Hepatocyte (in vitro differentiated cells): Measurements from ENCODE around the gene PCGF3. TPM values are rescaled to one million over a fixed set of nuclear protein-coding genes. Genes with fewer than 3 reads are reported as not detected.
A peak's percentile ranks its signal among the peaks of the same experiment; 100 is the strongest.

Source experiments
- DNase-seq: peaks from one replicate; pipeline ENCODE4 v3.0.0-alpha.2; 2016; ENCODE audit warnings: low spot score
- H2AFZ ChIP-seq: fragments of 200-600 bp; sonication (generic); 2 replicates; pipeline ENCODE4 v1.6.0; 2016; ENCODE audit warnings: antibody characterized with exemption, mild to moderate bottlenecking
- H3K27ac ChIP-seq: fragments of 200-600 bp; sonication (generic); 2 replicates; pipeline ENCODE4 v1.5.1; 2016; ENCODE audit warnings: mild to moderate bottlenecking
- H3K27me3 ChIP-seq: fragments of 200-600 bp; sonication (generic); 2 replicates; pipeline ENCODE4 v1.6.1; 2016
- H3K36me3 ChIP-seq: fragments of 200-600 bp; sonication (generic); replicated peaks from 2 replicates; pipeline ENCODE4 v1.5.1; 2016; ENCODE audit warnings: low read depth; ENCODE audit not compliant: insufficient read depth
- H3K4me1 ChIP-seq: fragments of 200-600 bp; sonication (generic); 2 replicates; pipeline ENCODE4 v1.5.1; 2016; ENCODE audit warnings: mild to moderate bottlenecking, moderate library complexity; ENCODE audit not compliant: insufficient read depth
- H3K4me2 ChIP-seq: fragments of 200-600 bp; sonication (generic); 2 replicates; pipeline ENCODE4 v1.6.0; 2016
- H3K4me3 ChIP-seq: fragments of 200-600 bp; sonication (generic); 2 replicates; pipeline ENCODE4 v1.5.1; 2016; ENCODE audit warnings: mild to moderate bottlenecking
- H3K79me2 ChIP-seq: fragments of 200-600 bp; sonication (generic); 2 replicates; pipeline ENCODE4 v1.6.0; 2017; ENCODE audit warnings: mild to moderate bottlenecking
- H3K9me2 ChIP-seq: fragments of 200-600 bp; sonication (generic); replicated peaks from 2 replicates; pipeline ENCODE4 v1.6.0; 2017; ENCODE audit warnings: mild to moderate bottlenecking; ENCODE audit not compliant: insufficient read depth
- H3K9me3 ChIP-seq: fragments of 200-600 bp; sonication (generic); 2 replicates; pipeline ENCODE4 v1.5.1; 2016; ENCODE audit warnings: low read depth, mild to moderate bottlenecking
- H4K20me1 ChIP-seq: fragments of 200-600 bp; sonication (generic); 2 replicates; pipeline ENCODE4 v1.6.0; 2016; ENCODE audit warnings: mild to moderate bottlenecking; ENCODE audit not compliant: insufficient read depth, poor library complexity, severe bottlenecking
- CTCF ChIP-seq: fragments of 200-600 bp; sonication (generic); IDR thresholded peaks from 2 replicates; pipeline ENCODE4 v1.5.1; 2016; ENCODE audit warnings: antibody characterized with exemption, mild to moderate bottlenecking; ENCODE audit not compliant: poor library complexity
- EZH2 ChIP-seq: fragments of 200-600 bp; sonication (generic); IDR thresholded peaks from 2 replicates; pipeline ENCODE4 v1.6.1; 2016; ENCODE audit warnings: antibody characterized with exemption, mild to moderate bottlenecking, borderline replicate concordance
- EZH2phosphoT487 ChIP-seq: fragments of 200-600 bp; sonication (generic); IDR thresholded peaks from one replicate; pipeline ENCODE4 v1.6.1; 2018; ENCODE audit warnings: antibody characterized with exemption, mild to moderate bottlenecking, low read depth, moderate library complexity; ENCODE audit not compliant: unreplicated experiment, severe bottlenecking
- WGBS: methylation state at CpG from one replicate; pipeline ENCODE4 v1.1.6; 2016; ENCODE audit warnings: low lambda C conversion rate; ENCODE audit errors: missing lambda C conversion rate; 5-methylcytosine and 5-hydroxymethylcytosine counted together
- polyA plus RNA-seq: library from polyadenylated mRNA; unstranded; fragments of >200 nt; fragmentation: Nextera tagmentation; extraction: Ambion mirVana; gene quantifications from 2 replicates; pipeline ENCODE4 v1.2.1, GENCODE V29; 2016
- total RNA-seq: library from RNA; depleted of rRNA; stranded (reverse); fragments of >200 nt; gene quantifications from 2 replicates; pipeline ENCODE4 v1.2.3, GENCODE V29; 2014

Gene PCGF3
- total and polyA plus RNA-seq, 2 experiments from 2014 or later, result 21.8 to 43.5 TPM

GRCh38 chr4:675036-675882, 30.4 kb upstream of the PCGF3 start:
- Histone ChIP-seq H3K27ac (peak overlapping the region; percentile 94), H3K4me1 (peaks cover 18% of the 10 kb centered on the region), H3K36me3 (no peaks in the 10 kb centered on the region), H3K27me3 (no peaks in the 10 kb centered on the region), H3K4me3 (peak overlapping the region; percentile 86), H3K9me2 (no peaks in the 10 kb centered on the region), H3K9me3 (no peaks in the 10 kb centered on the region), H3K79me2 (peaks cover 25% of the 10 kb centered on the region), H3K4me2 (peak overlapping the region; percentile 100), H2AFZ (no peak overlapping the region), H4K20me1 (no peaks in the 10 kb centered on the region)
- WGBS, result 83% methylated on average over 26 of the region's 26 CpGs
- no peak for TF ChIP-seq CTCF
- no peak for TF ChIP-seq EZH2phosphoT487
- TF ChIP-seq EZH2, result no peak
- DNase-seq, result no peak

GRCh38 chr4:675980-676870, 29.4 kb upstream of the PCGF3 start:
- Histone ChIP-seq H4K20me1 (no peaks in the 10 kb centered on the region), H3K4me1 (peaks cover 25% of the 10 kb centered on the region), H2AFZ (no peak overlapping the region), H3K27ac (no peak overlapping the region), H3K4me3 (no peak overlapping the region), H3K9me2 (no peaks in the 10 kb centered on the region), H3K79me2 (peaks cover 25% of the 10 kb centered on the region), H3K36me3 (no peaks in the 10 kb centered on the region), H3K4me2 (peak overlapping the region; percentile 100), H3K27me3 (no peaks in the 10 kb centered on the region), H3K9me3 (no peaks in the 10 kb centered on the region)
- DNase-seq, result no peak
- WGBS, result 80% methylated on average over 19 of the region's 19 CpGs
- TF ChIP-seq EZH2phosphoT487 (no peak), CTCF (no peak), EZH2 (no peak)

DNA sequence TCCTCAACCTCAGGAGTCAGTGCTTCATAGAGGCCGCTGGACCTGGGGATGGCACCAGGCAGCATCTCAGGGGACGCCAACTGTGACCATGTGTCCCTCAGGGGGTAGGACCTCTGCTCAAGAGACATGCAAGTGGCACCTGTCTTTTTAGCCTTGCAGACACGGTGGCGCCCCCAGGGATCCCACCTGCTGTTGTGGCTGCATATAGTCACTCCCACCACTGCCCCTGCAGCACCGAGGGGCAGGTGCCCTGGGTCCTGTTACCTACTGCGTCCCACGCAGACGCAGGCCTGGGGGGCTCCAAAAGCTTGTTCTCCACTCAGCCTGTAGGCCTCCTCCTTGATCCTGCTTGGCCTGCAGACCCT, 28.8 kb upstream of the PCGF3 start:
- no peak overlapping the region for H2AFZ ChIP-seq
- H3K9me3 ChIP-seq, result no peaks in the 10 kb centered on the region
- TF ChIP-seq EZH2 (no peak), EZH2phosphoT487 (no peak), CTCF (no peak)
- no peaks in the 10 kb centered on the region for H4K20me1 ChIP-seq
- H3K4me1 ChIP-seq, result peaks cover 25% of the 10 kb centered on the region
- no peak overlapping the region for H3K27ac ChIP-seq
- H3K9me2 ChIP-seq, result no peaks in the 10 kb centered on the region
- no peak for DNase-seq
- H3K79me2 ChIP-seq, result peaks cover 25% of the 10 kb centered on the region
- H3K36me3 ChIP-seq, result no peaks in the 10 kb centered on the region
- no peak overlapping the region for H3K4me2 ChIP-seq
- H3K27me3 ChIP-seq, result no peaks in the 10 kb centered on the region
- H3K4me3 ChIP-seq, result no peak overlapping the region
- 92% methylated on average over 8 of the region's 8 CpGs for WGBS
